Measurements from ENCODE around the gene RANBP10.

Gene RANBP10

DNA sequence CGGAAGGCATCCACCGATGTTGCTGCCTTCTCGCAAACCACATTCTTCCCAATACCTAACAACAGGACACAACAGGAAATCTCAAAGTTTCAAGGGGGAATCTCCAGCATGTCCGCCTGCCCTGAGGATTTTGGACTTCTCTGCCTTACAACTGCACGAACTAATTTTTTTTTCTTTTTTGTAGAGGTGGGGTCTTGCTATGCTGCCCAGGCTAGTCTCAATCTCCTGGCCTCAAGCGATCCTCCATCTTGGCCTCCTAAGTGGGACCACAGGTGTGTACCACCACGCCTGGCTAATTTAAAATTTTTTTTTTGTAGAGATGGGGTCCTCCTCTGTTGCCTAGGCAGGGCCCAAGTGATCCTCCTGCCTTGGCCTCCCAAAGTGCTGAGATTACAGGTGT is 130.4 kb downstream of the RANBP10 start:
- no peak for DNase-seq (ENCODE audit: low spot score)

DNA sequence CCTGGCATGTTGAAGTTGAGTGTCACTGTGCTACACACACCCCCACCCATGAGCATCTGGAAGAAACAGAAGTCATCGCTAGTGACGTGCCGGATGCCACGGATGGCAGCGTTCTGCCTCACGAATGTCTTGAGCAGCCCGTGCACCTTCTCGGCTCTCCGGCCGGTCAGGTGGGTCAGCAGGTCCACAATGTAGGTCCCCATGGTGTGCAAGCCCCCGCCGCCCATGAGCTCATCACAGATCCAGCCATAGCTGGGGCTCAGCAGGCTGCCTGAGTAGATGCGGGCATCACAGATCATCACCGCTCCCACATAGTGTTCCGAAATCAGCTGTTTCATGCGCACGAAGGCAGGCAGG is 130.8 kb downstream of the RANBP10 start:
- no peak for DNase-seq (ENCODE audit: low spot score)

DNA sequence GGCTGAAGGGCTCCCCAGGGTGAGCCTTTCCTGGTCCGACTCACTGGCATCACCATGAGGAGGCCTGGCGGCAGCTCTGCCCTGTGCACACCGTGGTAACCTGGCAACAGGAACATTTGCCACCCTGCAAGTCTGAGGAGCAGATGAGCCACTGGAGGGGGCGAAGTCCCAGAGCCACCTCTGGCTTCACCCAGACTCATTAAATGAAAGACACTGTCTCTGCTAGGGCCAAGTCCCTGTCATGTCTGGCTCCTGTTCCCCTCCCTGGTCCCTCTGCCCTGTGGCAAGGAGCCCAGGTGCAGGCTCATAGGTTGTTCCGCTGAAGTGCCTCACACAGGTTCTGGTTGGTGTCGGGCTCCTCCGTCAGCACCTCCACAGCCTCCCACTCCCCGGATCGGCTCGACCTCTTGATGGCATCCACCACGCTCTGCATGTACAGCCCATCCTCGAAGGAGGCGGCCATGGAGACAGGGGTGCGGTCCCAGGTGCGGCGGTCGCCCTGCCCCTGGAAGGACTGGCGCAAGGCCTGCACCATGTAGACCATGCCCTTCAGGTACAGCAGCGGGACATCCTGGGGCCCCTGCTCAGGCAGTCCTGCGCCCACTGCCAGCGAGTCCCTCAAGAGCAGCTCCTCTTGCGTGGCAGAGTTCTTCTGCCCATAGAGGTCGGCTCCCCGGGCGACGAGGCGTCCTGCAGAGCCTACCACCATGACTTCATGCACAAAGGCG is 131.3 kb downstream of the RANBP10 start:
- no peak for DNase-seq (ENCODE audit: low spot score)

DNA sequence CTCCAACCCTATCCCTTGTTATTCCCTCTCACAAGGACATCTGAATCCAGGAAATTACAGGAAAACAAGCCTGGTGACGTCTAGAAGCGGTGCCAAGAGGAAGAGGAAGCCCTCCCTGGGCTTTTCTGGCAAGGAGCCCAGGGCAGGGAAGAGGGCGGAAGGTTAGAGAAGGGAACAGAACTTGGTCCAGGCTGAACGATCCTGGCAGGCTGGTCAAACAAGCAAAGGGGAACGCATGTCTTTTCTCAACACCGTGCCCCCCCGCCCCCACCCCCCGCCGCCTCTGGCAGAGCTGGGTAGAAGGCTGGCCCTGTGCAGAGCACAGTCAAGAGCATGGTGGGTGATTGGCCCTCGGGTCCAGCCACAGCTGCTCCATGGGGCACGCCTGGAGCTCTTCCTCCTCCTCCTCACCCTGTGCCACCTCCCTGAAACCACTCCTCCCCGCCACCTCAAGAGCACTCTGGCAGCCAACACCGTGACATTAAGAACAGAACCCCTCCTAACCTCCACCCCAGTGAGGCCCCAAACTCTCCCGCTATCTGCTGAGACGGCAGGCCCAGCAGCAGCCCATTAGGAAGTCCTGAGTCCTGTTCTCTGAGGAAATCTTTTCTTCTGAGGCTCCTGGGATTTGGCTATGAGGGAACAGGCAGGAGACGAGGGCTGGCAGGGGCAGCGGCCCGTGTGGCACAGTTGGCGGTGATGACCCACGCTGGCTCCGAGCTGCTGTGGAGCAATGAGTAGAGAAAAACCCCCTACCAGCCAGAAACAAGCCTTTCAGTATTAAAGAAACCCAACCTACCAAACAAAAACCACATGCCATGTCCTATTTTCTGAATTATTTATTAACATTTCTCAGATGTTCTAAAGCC is 132.4 kb downstream of the RANBP10 start:
- no peak for DNase-seq (ENCODE audit: low spot score)

All from putamen (tissue), 1 donor.